ENCODE data around the gene CREB3L2.
"Not testable (repeated sequence)": the region's sequence is repeated elsewhere in the genome, so short reads cannot be mapped to it uniquely, and the experiment has no call there.

CREB3L2 gene

GRCh38 chr7:137836113-137836509, 165.8 kb downstream of the CREB3L2 start:
- CTCF ChIA-PET, result no interaction called here

GRCh38 chr7:137835486-137836112, 166.3 kb downstream of the CREB3L2 start:
- ChIA-PET POLR2A (no interaction called here), CTCF (interaction anchor here (0.6 kb wide), 1 partner anchor 705 kb away, joined by 3 read pairs; no protein-coding TSS in a partner anchor)
- TF ChIP-seq HDGF (IDR thresholded peaks at IDR 0.05; ENCODE audit: borderline replicate concordance), result no peak
- TF ChIP-seq L3MBTL2 (conservative IDR thresholded peaks at IDR 0.05), result no peak
- TF ChIP-seq ARNT (IDR thresholded peaks at IDR 0.05), result no peak
- TF ChIP-seq ZNF384 (IDR thresholded peaks at IDR 0.05), result no peak
- TF ChIP-seq, protein P1, sequence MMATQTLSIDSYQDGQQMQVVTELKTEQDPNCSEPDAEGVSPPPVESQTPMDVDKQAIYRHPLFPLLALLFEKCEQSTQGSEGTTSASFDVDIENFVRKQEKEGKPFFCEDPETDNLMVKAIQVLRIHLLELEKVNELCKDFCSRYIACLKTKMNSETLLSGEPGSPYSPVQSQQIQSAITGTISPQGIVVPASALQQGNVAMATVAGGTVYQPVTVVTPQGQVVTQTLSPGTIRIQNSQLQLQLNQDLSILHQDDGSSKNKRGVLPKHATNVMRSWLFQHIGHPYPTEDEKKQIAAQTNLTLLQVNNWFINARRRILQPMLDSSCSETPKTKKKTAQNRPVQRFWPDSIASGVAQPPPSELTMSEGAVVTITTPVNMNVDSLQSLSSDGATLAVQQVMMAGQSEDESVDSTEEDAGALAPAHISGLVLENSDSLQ (IDR thresholded peaks at IDR 0.05), result no peak
- TF ChIP-seq ELF4 (IDR thresholded peaks at IDR 0.05), result no peak
- DNase-seq (ENCODE audit: extremely low spot score), result no peak

More at GRCh38 chr7:137836113-137836509, 165.8 kb downstream of the CREB3L2 start:
- DNase-seq (ENCODE audit: extremely low spot score), result no peak
- no peak for TF ChIP-seq FOXA1 (IDR thresholded peaks at IDR 0.05)
- TF ChIP-seq NFRKB (IDR thresholded peaks at IDR 0.05), result no peak
- TF ChIP-seq HDGF (IDR thresholded peaks at IDR 0.05; ENCODE audit: borderline replicate concordance), result no peak
- TF ChIP-seq TARDBP (IDR thresholded peaks at IDR 0.05), result no peak
- no peak for TF ChIP-seq CTBP1 (IDR thresholded peaks at IDR 0.05; ENCODE audit: borderline replicate concordance)
- POLR2A ChIA-PET, result no interaction called here

- CTCF ChIA-PET, result no interaction called here
- POLR2A ChIA-PET, result no interaction called here
- TF ChIP-seq NFRKB (IDR thresholded peaks at IDR 0.05), result no peak
- no peak for TF ChIP-seq LEF1 (IDR thresholded peaks at IDR 0.05; ENCODE audit: borderline replicate concordance)
- no peak for TF ChIP-seq BHLHE40 (IDR thresholded peaks at IDR 0.05; ENCODE audit: borderline replicate concordance)
- no peak for TF ChIP-seq FOXK2 (IDR thresholded peaks at IDR 0.05)
- TF ChIP-seq ZNF384 (IDR thresholded peaks at IDR 0.05), result no peak
- no peak for TF ChIP-seq TARDBP (IDR thresholded peaks at IDR 0.05)
- TF ChIP-seq CTBP1 (IDR thresholded peaks at IDR 0.05; ENCODE audit: borderline replicate concordance), result no peak
- no peak for TF ChIP-seq ELF4 (IDR thresholded peaks at IDR 0.05)
- TF ChIP-seq FOXA1 (IDR thresholded peaks at IDR 0.05), result no peak
- no peak for TF ChIP-seq L3MBTL2 (conservative IDR thresholded peaks at IDR 0.05)
- TF ChIP-seq ARNT (IDR thresholded peaks at IDR 0.05), result no peak
- no peak for TF ChIP-seq HDGF (IDR thresholded peaks at IDR 0.05; ENCODE audit: borderline replicate concordance)
- TF ChIP-seq, protein P1 (IDR thresholded peaks at IDR 0.05), result no peak
- TF ChIP-seq FOXM1 (IDR thresholded peaks at IDR 0.05; ENCODE audit: borderline replicate concordance), result no peak
- TF ChIP-seq SUZ12 (IDR thresholded peaks at IDR 0.05), result no peak
- no peak for DNase-seq (ENCODE audit: extremely low spot score)
These were observed 167.3 kb downstream of the CREB3L2 start for GRCh38 chr7:137834552-137834951.

DNA sequence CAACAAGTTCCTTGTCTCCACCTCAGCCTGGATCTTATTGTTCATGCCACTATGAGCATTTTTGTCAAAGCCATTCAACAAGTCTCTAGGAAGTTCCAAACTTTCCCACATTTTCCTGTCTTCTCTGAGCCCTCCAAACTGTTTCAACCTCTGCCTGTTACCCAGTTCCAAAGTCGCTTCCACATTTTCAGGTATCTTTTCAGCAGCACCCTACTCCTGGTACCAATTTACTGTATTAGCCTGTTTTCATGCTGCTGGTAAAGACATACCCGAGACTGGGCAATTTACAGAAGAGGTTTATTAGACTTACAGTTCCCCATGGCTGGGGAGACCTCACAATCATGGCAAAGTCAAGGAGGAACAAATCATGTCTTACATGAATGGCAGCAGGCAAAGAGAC, 168.9 kb downstream of the CREB3L2 start:
- POLR2A ChIA-PET, CTCF ChIA-PET: not testable (repeated sequence)

DNA sequence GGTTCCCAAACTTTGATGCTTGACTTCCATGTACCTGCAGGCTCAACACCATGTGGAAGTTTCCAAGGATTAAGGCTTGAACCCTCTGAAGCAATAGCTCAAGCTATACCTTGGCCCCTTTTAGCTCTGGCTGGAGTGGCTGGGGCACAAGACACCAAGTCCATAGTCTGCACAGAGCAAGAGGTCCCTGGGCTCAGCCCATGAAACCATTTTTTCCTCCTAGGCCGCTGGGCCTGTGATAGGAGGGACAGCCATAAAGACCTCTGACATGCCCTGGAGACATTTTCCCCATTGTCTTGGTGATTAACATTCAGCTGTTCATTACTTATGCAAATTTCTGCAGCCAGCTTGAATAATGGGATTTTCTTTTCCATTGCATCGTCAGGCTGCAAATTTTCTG, 169.5 kb downstream of the CREB3L2 start:
- ChIA-PET CTCF (no interaction called here), POLR2A (no interaction called here)
- TF ChIP-seq ELF4 (IDR thresholded peaks at IDR 0.05), result no peak
- no peak for TF ChIP-seq BHLHE40 (IDR thresholded peaks at IDR 0.05; ENCODE audit: borderline replicate concordance)
- no peak for TF ChIP-seq FOXM1 (IDR thresholded peaks at IDR 0.05; ENCODE audit: borderline replicate concordance)
- TF ChIP-seq FOXK2 (IDR thresholded peaks at IDR 0.05), result no peak
- TF ChIP-seq ZNF384 (IDR thresholded peaks at IDR 0.05), result no peak
- no peak for TF ChIP-seq HDGF (IDR thresholded peaks at IDR 0.05; ENCODE audit: borderline replicate concordance)
- no peak for TF ChIP-seq SUZ12 (IDR thresholded peaks at IDR 0.05)
- no peak for TF ChIP-seq SP1 (IDR thresholded peaks at IDR 0.05)
- TF ChIP-seq L3MBTL2 (conservative IDR thresholded peaks at IDR 0.05), result no peak
- no peak for DNase-seq (ENCODE audit: extremely low spot score)

More for the DNA sequence above, 168.9 kb downstream of the CREB3L2 start:
- DNase-seq (ENCODE audit: extremely low spot score), result not testable (repeated sequence)

DNA sequence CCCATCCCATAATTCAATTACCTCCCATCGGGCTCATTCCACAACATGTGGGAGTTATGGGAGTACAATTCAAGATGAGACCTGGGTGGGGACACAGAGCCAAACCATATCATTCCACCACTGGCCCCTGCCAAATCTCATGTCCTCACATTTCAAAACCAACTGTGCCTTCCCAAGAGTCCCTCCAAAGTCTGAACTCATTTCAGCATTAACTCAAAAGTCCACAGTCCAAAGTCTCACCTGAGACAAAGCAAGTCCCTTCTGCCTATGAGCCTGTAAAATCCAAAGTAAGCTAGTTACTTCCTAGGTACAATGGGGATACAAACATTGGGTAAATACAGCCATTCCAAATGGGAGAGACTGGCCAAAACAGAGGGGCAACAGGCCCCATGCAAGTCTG, 170.3 kb downstream of the CREB3L2 start:
- CTCF ChIA-PET; DNase-seq (ENCODE audit: extremely low spot score); POLR2A ChIA-PET: not testable (repeated sequence)

- ChIA-PET CTCF (no interaction called here), POLR2A (no interaction called here)
- DNase-seq (ENCODE audit: extremely low spot score), result no peak
- TF ChIP-seq L3MBTL2 (conservative IDR thresholded peaks at IDR 0.05) (no peak), FOXK2 (IDR thresholded peaks at IDR 0.05) (no peak), SP1 (IDR thresholded peaks at IDR 0.05) (no peak), FOXM1 (IDR thresholded peaks at IDR 0.05; ENCODE audit: borderline replicate concordance) (no peak), ZNF384 (IDR thresholded peaks at IDR 0.05) (no peak), BHLHE40 (IDR thresholded peaks at IDR 0.05; ENCODE audit: borderline replicate concordance) (no peak), ARNT (IDR thresholded peaks at IDR 0.05) (no peak), CTBP1 (IDR thresholded peaks at IDR 0.05; ENCODE audit: borderline replicate concordance) (no peak), NFRKB (IDR thresholded peaks at IDR 0.05) (no peak), ELF4 (IDR thresholded peaks at IDR 0.05) (no peak), FOXA1 (IDR thresholded peaks at IDR 0.05) (no peak), TARDBP (IDR thresholded peaks at IDR 0.05) (no peak), LEF1 (IDR thresholded peaks at IDR 0.05; ENCODE audit: borderline replicate concordance) (no peak), HDGF (IDR thresholded peaks at IDR 0.05; ENCODE audit: borderline replicate concordance) (no peak), SUZ12 (IDR thresholded peaks at IDR 0.05) (no peak)
- TF ChIP-seq, protein P1 (IDR thresholded peaks at IDR 0.05), result no peak
These were observed 172.4 kb downstream of the CREB3L2 start for GRCh38 chr7:137829337-137829992.

Data from HEK293T (cell line).